ENCODE results near the gene ANKMY1. TPM values are rescaled to one million over a fixed set of nuclear protein-coding genes. Genes with fewer than 3 reads are reported as not detected.

ANKMY1 gene
- total RNA-seq, 4 donors from 2014 or later: 13.3 to 40.8 (median 22.0) TPM

DNA sequence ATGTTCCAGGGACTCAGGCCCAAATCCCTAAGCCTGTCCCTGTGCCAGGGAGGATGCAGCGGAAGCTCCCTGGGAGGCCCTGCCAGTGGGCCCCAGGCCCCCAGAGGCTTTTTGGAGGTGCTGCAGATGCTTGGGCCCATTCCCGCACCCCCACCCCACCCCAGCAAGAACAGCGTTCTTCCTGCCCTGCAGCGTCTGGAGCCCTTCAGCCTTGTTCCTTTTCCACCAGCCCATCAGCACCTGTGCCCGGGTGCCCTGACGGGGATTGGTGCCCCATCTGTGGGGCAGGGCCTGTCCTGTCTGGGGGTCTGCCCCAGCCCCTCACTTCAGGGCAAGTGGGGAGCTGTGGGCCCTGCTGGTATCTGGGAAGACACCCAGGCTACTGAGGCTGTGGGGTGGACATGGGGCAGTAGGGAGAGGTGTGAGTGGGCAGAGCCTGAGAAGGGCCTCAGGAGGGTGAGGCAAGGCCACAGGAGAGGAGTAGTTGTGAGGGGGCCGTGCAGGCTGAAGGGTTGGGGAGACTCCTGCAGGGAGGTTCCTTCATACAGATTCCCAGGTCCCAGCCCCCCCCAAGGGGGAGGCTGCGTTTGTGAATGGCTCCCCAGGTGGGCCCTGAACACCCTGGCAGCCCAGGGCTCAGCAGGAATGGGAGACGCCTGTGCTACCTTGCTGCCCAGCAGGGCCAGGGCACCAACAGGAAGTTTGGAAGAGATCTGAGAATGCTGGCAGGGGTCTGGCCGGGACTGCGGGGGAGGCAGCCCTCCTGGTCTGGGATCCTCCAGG is 12.9 kb upstream of the ANKMY1 start:
- Histone ChIP-seq H3K9me3 (no peaks in the 10 kb centered on the region), H3K4me1 (peaks cover 5 to 28% of the 10 kb centered on the region in 2 donors), H3K36me3 (no peaks in the 10 kb centered on the region), H3K4me3 (no peak overlapping the region), H3K27ac (no peak overlapping the region), H3K27me3 (no peaks in the 10 kb centered on the region)
- TF ChIP-seq POLR2A (IDR thresholded peaks at IDR 0.05): no peak
- TF ChIP-seq, protein P1, sequence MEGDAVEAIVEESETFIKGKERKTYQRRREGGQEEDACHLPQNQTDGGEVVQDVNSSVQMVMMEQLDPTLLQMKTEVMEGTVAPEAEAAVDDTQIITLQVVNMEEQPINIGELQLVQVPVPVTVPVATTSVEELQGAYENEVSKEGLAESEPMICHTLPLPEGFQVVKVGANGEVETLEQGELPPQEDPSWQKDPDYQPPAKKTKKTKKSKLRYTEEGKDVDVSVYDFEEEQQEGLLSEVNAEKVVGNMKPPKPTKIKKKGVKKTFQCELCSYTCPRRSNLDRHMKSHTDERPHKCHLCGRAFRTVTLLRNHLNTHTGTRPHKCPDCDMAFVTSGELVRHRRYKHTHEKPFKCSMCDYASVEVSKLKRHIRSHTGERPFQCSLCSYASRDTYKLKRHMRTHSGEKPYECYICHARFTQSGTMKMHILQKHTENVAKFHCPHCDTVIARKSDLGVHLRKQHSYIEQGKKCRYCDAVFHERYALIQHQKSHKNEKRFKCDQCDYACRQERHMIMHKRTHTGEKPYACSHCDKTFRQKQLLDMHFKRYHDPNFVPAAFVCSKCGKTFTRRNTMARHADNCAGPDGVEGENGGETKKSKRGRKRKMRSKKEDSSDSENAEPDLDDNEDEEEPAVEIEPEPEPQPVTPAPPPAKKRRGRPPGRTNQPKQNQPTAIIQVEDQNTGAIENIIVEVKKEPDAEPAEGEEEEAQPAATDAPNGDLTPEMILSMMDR (IDR thresholded peaks at IDR 0.05): no peak
- DNase-seq: peak in 1 of 2 donors; percentile 13
- intact Hi-C loops (cut with DNase I; ENCODE audit: low total_unique reads): no loop called here

- H3K9me3 ChIP-seq: no peaks in the 10 kb centered on the region
- no peaks in the 10 kb centered on the region for H3K27me3 ChIP-seq
- H3K36me3 ChIP-seq: no peaks in the 10 kb centered on the region
- peak overlapping the region in 1 of 2 donors; percentile 9 for H3K27ac ChIP-seq
- peaks cover 8 to 29% of the 10 kb centered on the region in 2 donors for H3K4me1 ChIP-seq
- no peak overlapping the region for H3K4me3 ChIP-seq
- DNase-seq: no peak
- intact Hi-C loops (cut with DNase I; ENCODE audit: low total_unique reads): no loop called here
- TF ChIP-seq, protein P1 (IDR thresholded peaks at IDR 0.05): no peak
- TF ChIP-seq POLR2A (IDR thresholded peaks at IDR 0.05): no peak
Measured at GRCh38 chr2:240569998-240570530, 12.3 kb upstream of the ANKMY1 start.

- Histone ChIP-seq H3K27me3 (no peaks in the 10 kb centered on the region), H3K4me1 (peaks cover 8 to 29% of the 10 kb centered on the region in 2 donors), H3K4me3 (peak overlapping the region; percentile 30 to 79), H3K36me3 (no peaks in the 10 kb centered on the region), H3K9me3 (no peaks in the 10 kb centered on the region), H3K27ac (peak overlapping the region in 1 of 2 donors; percentile 92)
- no peak for TF ChIP-seq POLR2A (IDR thresholded peaks at IDR 0.05)
- TF ChIP-seq, protein P1 (IDR thresholded peaks at IDR 0.05): no peak
- intact Hi-C loops (cut with DNase I; ENCODE audit: low total_unique reads): no loop called here
- DNase-seq: peak; percentile 14 to 22
Measured at GRCh38 chr2:240569523-240569997, 11.8 kb upstream of the ANKMY1 start.

DNA sequence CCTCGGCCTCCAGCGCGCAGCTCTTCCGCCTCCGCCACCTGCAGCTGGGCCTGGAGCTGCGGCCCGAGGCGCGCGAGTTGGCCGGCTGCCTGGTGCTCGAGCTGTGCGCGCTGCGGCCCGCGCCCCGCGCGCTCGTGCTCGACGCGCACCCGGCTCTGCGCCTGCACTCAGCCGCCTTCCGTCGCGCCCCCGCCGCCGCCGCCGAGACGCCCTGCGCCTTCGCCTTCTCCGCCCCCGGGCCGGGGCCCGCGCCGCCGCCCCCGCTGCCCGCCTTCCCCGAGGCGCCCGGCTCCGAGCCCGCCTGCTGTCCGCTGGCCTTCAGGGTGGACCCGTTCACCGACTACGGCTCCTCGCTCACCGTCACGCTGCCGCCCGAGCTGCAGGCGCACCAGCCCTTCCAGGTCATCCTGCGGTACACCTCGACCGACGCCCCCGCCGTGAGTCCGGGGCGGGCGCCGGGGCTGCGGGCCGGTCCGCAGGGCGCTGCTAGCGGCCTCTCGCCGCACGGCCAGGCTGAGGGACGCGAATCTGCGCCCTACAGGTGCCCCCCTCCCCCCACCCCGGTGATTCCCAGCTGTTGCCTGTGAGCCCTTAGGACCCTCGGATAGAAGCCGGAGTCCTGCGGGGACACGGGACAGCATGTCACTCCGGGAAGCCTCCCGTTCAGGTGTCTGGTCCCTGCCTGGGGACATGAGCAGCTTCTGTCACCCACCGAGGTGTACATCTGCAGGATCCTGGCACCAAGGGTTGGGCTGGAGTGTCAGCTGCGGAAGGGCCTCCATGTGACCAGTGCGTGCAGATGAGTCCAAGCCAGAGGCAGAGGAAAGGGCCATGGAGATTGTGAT is 11.1 kb upstream of the ANKMY1 start:
- Histone ChIP-seq H3K27me3 (no peaks in the 10 kb centered on the region), H3K4me3 (peak overlapping the region; percentile 30 to 79), H3K9me3 (no peaks in the 10 kb centered on the region), H3K4me1 (peaks cover 8 to 29% of the 10 kb centered on the region in 2 donors), H3K27ac (peak overlapping the region; percentile 75 to 92), H3K36me3 (no peaks in the 10 kb centered on the region)
- TF ChIP-seq POLR2A (IDR thresholded peaks at IDR 0.05): peak in 1 of 2 donors; percentile 26
- TF ChIP-seq, protein P1 (IDR thresholded peaks at IDR 0.05): no peak
- intact Hi-C loops (cut with DNase I; ENCODE audit: low total_unique reads): no loop called here
- peak; percentile 43 to 66 for DNase-seq
